Measurements from ENCODE around the gene CLCN1. TPM values are rescaled to one million over a fixed set of nuclear protein-coding genes. Genes with fewer than 3 reads are reported as not detected.

CLCN1 gene
- total RNA-seq, 2 experiments from 2014 or later, result not detected

DNA sequence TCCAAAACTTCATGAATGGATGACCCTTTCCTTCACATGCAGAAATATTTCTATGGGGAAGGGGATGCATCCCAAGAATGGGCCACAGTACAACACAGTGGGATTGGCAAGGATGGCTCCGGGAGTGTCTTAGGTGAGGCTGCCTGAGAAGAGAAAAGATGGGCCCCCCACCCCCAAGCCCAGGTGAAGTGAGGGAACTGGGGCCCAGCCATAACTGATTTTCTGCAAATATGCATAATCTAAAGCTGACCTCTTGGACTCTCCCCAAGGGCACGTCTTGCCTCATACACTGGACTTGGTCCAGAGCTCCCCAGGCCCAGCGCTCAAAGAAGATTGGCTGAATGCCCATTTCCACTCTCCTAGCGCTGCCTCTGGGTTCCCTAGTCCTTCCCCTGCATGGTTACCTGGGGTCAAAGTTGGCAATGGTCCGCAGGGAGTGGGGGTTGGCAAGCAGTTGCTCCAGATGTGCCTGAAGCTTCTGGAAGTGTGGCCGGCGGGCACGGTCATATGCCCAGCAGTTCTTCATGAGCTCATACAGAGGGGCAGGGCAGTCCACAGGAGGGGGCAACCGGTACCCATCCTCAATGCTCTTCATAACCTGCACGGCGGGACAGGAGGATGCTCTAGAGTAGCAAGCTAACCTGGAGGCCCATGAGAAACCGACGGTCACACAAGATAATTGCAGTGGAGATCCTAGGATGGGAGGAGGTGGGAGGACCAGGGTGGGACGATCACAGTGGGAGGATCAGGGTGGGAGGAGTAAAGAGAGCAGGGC, 77.5 kb downstream of the CLCN1 start:
- Histone ChIP-seq H2AFZ (ENCODE audit: low read length) (no peak overlapping the region), H3K9me2 (ENCODE audit: insufficient read depth, low read length) (no peaks in the 10 kb centered on the region), H3K4me3 (ENCODE audit: low read depth, low read length, poor library complexity, severe bottlenecking) (no peak overlapping the region), H3K27ac (ENCODE audit: low read depth, low read length, poor library complexity, severe bottlenecking) (no peak overlapping the region), H3K9me3 (ENCODE audit: low read length) (no peaks in the 10 kb centered on the region), H3K36me3 (ENCODE audit: insufficient read depth, low read length) (no peaks in the 10 kb centered on the region), H3K79me2 (ENCODE audit: insufficient read depth, low read depth, low read length) (no peaks in the 10 kb centered on the region), H3K4me1 (ENCODE audit: insufficient read depth, low read length, poor library complexity, severe bottlenecking) (no peaks in the 10 kb centered on the region), H3K4me2 (ENCODE audit: low read length) (no peak overlapping the region), H4K20me1 (ENCODE audit: insufficient read depth, low read length) (no peaks in the 10 kb centered on the region)
- DNase-seq (ENCODE audit: low spot score), result no peak
- intact Hi-C loops (cut with micrococcal nuclease; ENCODE audit: unreplicated experiment), result no loop called here
- TF ChIP-seq EZH2phosphoT487 (IDR thresholded peaks at IDR 0.05; ENCODE audit: borderline replicate concordance, low read depth, low read length), result no peak
- TF ChIP-seq, protein P1, sequence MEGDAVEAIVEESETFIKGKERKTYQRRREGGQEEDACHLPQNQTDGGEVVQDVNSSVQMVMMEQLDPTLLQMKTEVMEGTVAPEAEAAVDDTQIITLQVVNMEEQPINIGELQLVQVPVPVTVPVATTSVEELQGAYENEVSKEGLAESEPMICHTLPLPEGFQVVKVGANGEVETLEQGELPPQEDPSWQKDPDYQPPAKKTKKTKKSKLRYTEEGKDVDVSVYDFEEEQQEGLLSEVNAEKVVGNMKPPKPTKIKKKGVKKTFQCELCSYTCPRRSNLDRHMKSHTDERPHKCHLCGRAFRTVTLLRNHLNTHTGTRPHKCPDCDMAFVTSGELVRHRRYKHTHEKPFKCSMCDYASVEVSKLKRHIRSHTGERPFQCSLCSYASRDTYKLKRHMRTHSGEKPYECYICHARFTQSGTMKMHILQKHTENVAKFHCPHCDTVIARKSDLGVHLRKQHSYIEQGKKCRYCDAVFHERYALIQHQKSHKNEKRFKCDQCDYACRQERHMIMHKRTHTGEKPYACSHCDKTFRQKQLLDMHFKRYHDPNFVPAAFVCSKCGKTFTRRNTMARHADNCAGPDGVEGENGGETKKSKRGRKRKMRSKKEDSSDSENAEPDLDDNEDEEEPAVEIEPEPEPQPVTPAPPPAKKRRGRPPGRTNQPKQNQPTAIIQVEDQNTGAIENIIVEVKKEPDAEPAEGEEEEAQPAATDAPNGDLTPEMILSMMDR (conservative IDR thresholded peaks at IDR 0.05; ENCODE audit: low read length), result no peak
- POLR2A ChIA-PET, result interaction anchor here (0.6 kb wide), 1 partner anchor 119 kb away, joined by 6 read pairs; no protein-coding TSS in a partner anchor
- BruUV-seq (replicated peaks), result no TSS peak
- CTCF ChIA-PET (ENCODE audit: unreplicated experiment), result no interaction called here

- Histone ChIP-seq H3K9me3 (ENCODE audit: low read length) (no peaks in the 10 kb centered on the region), H3K4me1 (ENCODE audit: insufficient read depth, low read length, poor library complexity, severe bottlenecking) (no peaks in the 10 kb centered on the region), H2AFZ (ENCODE audit: low read length) (no peak overlapping the region), H3K79me2 (ENCODE audit: insufficient read depth, low read depth, low read length) (no peaks in the 10 kb centered on the region), H3K4me2 (ENCODE audit: low read length) (no peak overlapping the region), H4K20me1 (ENCODE audit: insufficient read depth, low read length) (no peaks in the 10 kb centered on the region), H3K9me2 (ENCODE audit: insufficient read depth, low read length) (no peaks in the 10 kb centered on the region), H3K4me3 (ENCODE audit: low read depth, low read length, poor library complexity, severe bottlenecking) (no peak overlapping the region), H3K36me3 (ENCODE audit: insufficient read depth, low read length) (no peaks in the 10 kb centered on the region), H3K27ac (ENCODE audit: low read depth, low read length, poor library complexity, severe bottlenecking) (no peak overlapping the region)
- intact Hi-C loops (cut with micrococcal nuclease; ENCODE audit: unreplicated experiment), result no loop called here
- POLR2A ChIA-PET, result interaction anchor here (0.6 kb wide), 1 partner anchor 119 kb away, joined by 6 read pairs; no protein-coding TSS in a partner anchor
- BruUV-seq (replicated peaks), result no TSS peak
- no peak for TF ChIP-seq EZH2phosphoT487 (IDR thresholded peaks at IDR 0.05; ENCODE audit: borderline replicate concordance, low read depth, low read length)
- TF ChIP-seq, protein P1 (conservative IDR thresholded peaks at IDR 0.05; ENCODE audit: low read length), result no peak
- CTCF ChIA-PET (ENCODE audit: unreplicated experiment), result no interaction called here
- DNase-seq (ENCODE audit: low spot score), result no peak
Measured at GRCh38 chr7:143394068-143394467, 78.2 kb downstream of the CLCN1 start.

- TF ChIP-seq, protein P1 (conservative IDR thresholded peaks at IDR 0.05; ENCODE audit: low read length), result no peak
- TF ChIP-seq EZH2phosphoT487 (IDR thresholded peaks at IDR 0.05; ENCODE audit: borderline replicate concordance, low read depth, low read length), result no peak
- DNase-seq (ENCODE audit: low spot score), result no peak
- Histone ChIP-seq H3K27ac (ENCODE audit: low read depth, low read length, poor library complexity, severe bottlenecking) (no peak overlapping the region), H3K9me2 (ENCODE audit: insufficient read depth, low read length) (no peaks in the 10 kb centered on the region), H3K9me3 (ENCODE audit: low read length) (no peaks in the 10 kb centered on the region), H2AFZ (ENCODE audit: low read length) (no peak overlapping the region), H4K20me1 (ENCODE audit: insufficient read depth, low read length) (no peaks in the 10 kb centered on the region), H3K36me3 (ENCODE audit: insufficient read depth, low read length) (no peaks in the 10 kb centered on the region), H3K79me2 (ENCODE audit: insufficient read depth, low read depth, low read length) (no peaks in the 10 kb centered on the region), H3K4me3 (ENCODE audit: low read depth, low read length, poor library complexity, severe bottlenecking) (no peak overlapping the region), H3K4me2 (ENCODE audit: low read length) (no peak overlapping the region), H3K4me1 (ENCODE audit: insufficient read depth, low read length, poor library complexity, severe bottlenecking) (no peaks in the 10 kb centered on the region)
- intact Hi-C loops (cut with micrococcal nuclease; ENCODE audit: unreplicated experiment), result no loop called here
- BruUV-seq (replicated peaks), result no TSS peak
- POLR2A ChIA-PET, result no interaction called here
- CTCF ChIA-PET (ENCODE audit: unreplicated experiment), result no interaction called here
Measured at GRCh38 chr7:143394777-143395176, 78.9 kb downstream of the CLCN1 start.

Measured in OCI-LY7 (cell line).